Cortex of kidney (tissue), 1 donor: ENCODE results near the gene NBAS.

ENCODE experiments used
- DNase-seq: peaks from one replicate; lab custom pipeline; 2025; lab: John Stamatoyannopoulos, UW

Gene NBAS

GRCh38 chr2:15591373-15591691, 30.2 kb upstream of the NBAS start:
- DNase-seq: no peak

- DNase-seq: no peak
Measured at GRCh38 chr2:15588329-15588919, 27.3 kb upstream of the NBAS start.

GRCh38 chr2:15584767-15585469, 23.8 kb upstream of the NBAS start:
- DNase-seq: no peak

- no peak for DNase-seq
Measured at GRCh38 chr2:15584316-15584715, 23.2 kb upstream of the NBAS start.

- no peak for DNase-seq
Measured at GRCh38 chr2:15583826-15584225, 22.7 kb upstream of the NBAS start.

- no peak for DNase-seq
Measured at GRCh38 chr2:15582710-15583357, 21.7 kb upstream of the NBAS start.

GRCh38 chr2:15580451-15580850, 19.3 kb upstream of the NBAS start:
- DNase-seq: no peak

GRCh38 chr2:15579641-15580040, 18.5 kb upstream of the NBAS start:
- no peak for DNase-seq

GRCh38 chr2:15577071-15577735, 16.1 kb upstream of the NBAS start:
- DNase-seq: no peak

- no peak for DNase-seq
Measured at GRCh38 chr2:15571729-15572128, 10.6 kb upstream of the NBAS start.

- no peak for DNase-seq
Measured at GRCh38 chr2:15570104-15570503, 9.0 kb upstream of the NBAS start.

GRCh38 chr2:15568874-15569273, 7.7 kb upstream of the NBAS start:
- no peak for DNase-seq

- DNase-seq: no peak
Measured at GRCh38 chr2:15566912-15567311, 5.8 kb upstream of the NBAS start.

- DNase-seq: no peak
Measured at GRCh38 chr2:15565994-15566671, 5.0 kb upstream of the NBAS start.

GRCh38 chr2:15565392-15565791, 4.3 kb upstream of the NBAS start:
- no peak for DNase-seq

GRCh38 chr2:15563227-15564100, 2.3 kb upstream of the NBAS start:
- no peak for DNase-seq

GRCh38 chr2:15562354-15563031, 1.4 kb upstream of the NBAS start:
- DNase-seq: no peak

GRCh38 chr2:15561574-15562344, 625 bp upstream of the NBAS start:
- no peak for DNase-seq

GRCh38 chr2:15560140-15560987, 770 bp downstream of the NBAS start:
- no peak for DNase-seq
